A549 (cell line): ENCODE data around the gene RNH1.

Experiments used
- CTCF ChIP-seq: fragments of >200 bp; sonication (Bioruptor Twin); formaldehyde crosslinking; IDR thresholded peaks from 3 replicates; pipeline ENCODE4 v1.5.1; 2016
- EP300 ChIP-seq, 2 experiments: fragments of >200 bp; sonication (Bioruptor Twin); formaldehyde crosslinking; IDR thresholded peaks; 2 replicates in 1 of 2; 3 replicates in 1 of 2; pipeline ENCODE4 v1.6.1; 2016 to 2017
- ESRRA ChIP-seq: fragments of 150-350 bp; IDR thresholded peaks from 2 replicates; pipeline ENCODE4 v1.6.1; 2014; ENCODE audit warnings: mild to moderate bottlenecking, low read length, borderline replicate concordance
- GATA3 ChIP-seq: IDR thresholded peaks from 2 replicates; pipeline ENCODE4 v1.6.1; 2012; ENCODE audit warnings: borderline replicate concordance
- MAFK ChIP-seq: fragments of 450-650 bp; IDR thresholded peaks from 2 replicates; pipeline ENCODE4 v1.6.1; 2014; ENCODE audit not compliant: partially characterized antibody
- MAZ ChIP-seq: fragments of 150-350 bp; IDR thresholded peaks from 2 replicates; pipeline ENCODE4 v1.6.1; 2014; ENCODE audit warnings: antibody characterized with exemption, low read depth, low read length, borderline replicate concordance
- MYC ChIP-seq: IDR thresholded peaks from 2 replicates; pipeline ENCODE4 v1.6.1; 2012; ENCODE audit warnings: mild to moderate bottlenecking, inconsistent platforms, low read length, improper control_type of control experiment, borderline replicate concordance
- PBX3 ChIP-seq: IDR thresholded peaks from 2 replicates; pipeline ENCODE4 v1.6.1; 2012
- POLR2A ChIP-seq: IDR thresholded peaks from 2 replicates; pipeline ENCODE4 v1.6.1; 2012; ENCODE audit warnings: mild to moderate bottlenecking, low read length
- RFX5 ChIP-seq: fragments of 450-650 bp; IDR thresholded peaks from 2 replicates; pipeline ENCODE4 v1.7.1; 2014; ENCODE audit warnings: antibody characterized with exemption, mild to moderate bottlenecking, moderate library complexity
- ZFP36 ChIP-seq: fragments of 450-650 bp; IDR thresholded peaks from 2 replicates; pipeline ENCODE4 v1.6.1; 2014; ENCODE audit warnings: borderline replicate concordance; ENCODE audit not compliant: partially characterized antibody
- TF ChIP-seq, protein P1 (sequence below): IDR thresholded peaks from 2 replicates; pipeline ENCODE4 v1.6.1; 2012

DNA sequence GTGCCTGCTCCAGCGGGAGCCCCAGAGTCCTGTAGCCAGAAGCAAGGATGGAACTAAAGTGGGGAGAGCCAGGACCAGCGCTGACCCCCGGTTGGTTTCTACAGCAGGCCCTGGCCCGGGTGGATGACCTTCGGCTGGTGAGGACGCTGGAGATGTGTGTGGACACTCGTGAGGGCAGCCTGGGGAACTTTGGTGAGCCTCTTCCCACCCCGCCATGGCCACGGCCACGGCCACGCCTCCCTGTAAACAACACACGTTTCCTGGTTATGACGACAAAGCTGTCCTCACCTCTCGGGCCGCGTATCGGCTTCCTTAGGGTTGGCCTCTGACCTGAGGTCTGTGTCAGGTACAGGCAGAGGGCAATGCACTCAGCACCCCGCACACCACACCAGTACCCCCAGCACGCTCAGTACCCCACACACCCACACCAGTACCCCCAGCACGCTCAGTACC lies 34.4 kb upstream of the RNH1 start:
- no peak for TF ChIP-seq MAFK
- TF ChIP-seq CTCF: no peak
- no peak for TF ChIP-seq POLR2A
- no peak for TF ChIP-seq RFX5
- TF ChIP-seq EP300 (IDR thresholded peaks at IDR 0.05): no peak
- no peak for TF ChIP-seq MYC
- TF ChIP-seq MAZ: no peak
- no peak for TF ChIP-seq GATA3
- TF ChIP-seq, protein P1, sequence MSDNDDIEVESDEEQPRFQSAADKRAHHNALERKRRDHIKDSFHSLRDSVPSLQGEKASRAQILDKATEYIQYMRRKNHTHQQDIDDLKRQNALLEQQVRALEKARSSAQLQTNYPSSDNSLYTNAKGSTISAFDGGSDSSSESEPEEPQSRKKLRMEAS: no peak
- no peak for TF ChIP-seq PBX3
- no peak for TF ChIP-seq ESRRA
- no peak for TF ChIP-seq ZFP36
